Stimulated activated naive B cell treated with anti-CD40 and anti-IgM and Interleukin-4, amounts not matched to agents 10 μg/mL and 1 μg/mL and 100 μg/mL, for 72 hours (primary cell): ENCODE data around the gene AVP.
A peak's percentile ranks its signal among the peaks of the same experiment; 100 is the strongest.

Experiments
- ATAC-seq, 2 donors: fragments of 150-1000 bp; cut with Tn5 transposase; replicated peaks; 2 replicates each; pipeline ENCODE4 v1.10.0; 2021; ENCODE audit warnings: moderate library complexity in 1 of 2
- DNase-seq: peaks from one replicate; pipeline ENCODE4 v3.0.0; 2021
- H3K27ac Mint-ChIP-seq: one replicate; pipeline ENCODE4 v1.8.0; 2022; ENCODE audit warnings: mild to moderate bottlenecking, mixed read lengths
- H3K27me3 Mint-ChIP-seq, 2 donors: one replicate each; pipeline ENCODE4 v1.8.0; 2022; ENCODE audit warnings: mixed read lengths in 2 of 2
- H3K36me3 Mint-ChIP-seq, 2 donors: one replicate each; pipeline ENCODE4 v1.8.0; 2022; ENCODE audit warnings: mixed read lengths in 2 of 2, mild to moderate bottlenecking in 1 of 2
- H3K4me1 Mint-ChIP-seq, 2 donors: one replicate each; pipeline ENCODE4 v1.8.0; 2022; ENCODE audit warnings: mixed read lengths in 2 of 2, mild to moderate bottlenecking in 1 of 2
- H3K4me3 Mint-ChIP-seq, 2 donors: one replicate each; pipeline ENCODE4 v1.8.0; 2022; ENCODE audit warnings: mild to moderate bottlenecking in 2 of 2, mixed read lengths in 2 of 2, moderate library complexity in 1 of 2
- H3K9me3 Mint-ChIP-seq, 2 donors: one replicate each; pipeline ENCODE4 v1.8.0; 2022; ENCODE audit warnings: mixed read lengths in 2 of 2, mild to moderate bottlenecking in 1 of 2

The AVP gene

DNA sequence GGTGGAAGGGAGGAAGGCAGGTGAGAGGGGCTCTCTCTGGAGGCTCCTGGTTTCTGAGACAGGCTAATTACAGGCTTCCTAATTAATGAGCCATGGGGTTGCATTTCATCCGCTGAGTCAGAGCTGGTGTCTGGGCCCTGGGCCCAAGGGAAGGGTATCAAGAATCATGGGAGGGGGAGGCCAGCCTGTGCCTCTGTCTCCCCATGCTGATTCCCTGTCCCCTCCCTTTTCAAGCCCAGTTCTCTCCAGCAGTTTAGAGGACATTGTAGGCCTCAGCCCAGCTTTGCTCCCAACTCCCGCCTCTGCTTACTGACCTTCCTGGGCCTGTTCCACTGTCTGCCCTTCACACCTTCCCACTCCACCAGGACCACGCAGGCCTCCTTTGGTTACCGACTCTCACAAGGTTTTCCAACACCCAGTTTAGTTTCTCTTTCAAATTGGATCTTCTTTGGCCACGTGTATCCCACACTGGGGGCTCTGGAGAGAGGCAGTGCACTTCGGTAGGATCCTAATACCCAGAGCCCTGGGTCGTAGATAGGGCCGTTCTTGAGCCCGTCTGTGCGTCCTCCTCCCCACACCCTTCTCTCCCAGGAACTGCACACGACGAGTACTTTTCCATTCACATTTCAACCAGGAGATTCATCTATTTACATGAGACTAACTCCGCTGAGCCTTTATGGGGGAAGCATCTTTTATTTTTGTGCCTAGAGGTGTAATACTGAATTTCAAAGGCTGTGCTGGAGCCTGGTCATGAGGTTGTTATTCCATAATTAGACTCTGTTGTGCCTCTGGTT, 18.2 kb upstream of the AVP start:
- ATAC-seq (no peak), DNase-seq (no peak)
- H3K4me3 Mint-ChIP-seq = no peak overlapping the region
- H3K27me3 Mint-ChIP-seq = peaks cover 5 to 7% of the 10 kb centered on the region in 2 donors
- H3K36me3 Mint-ChIP-seq = peaks cover 4 to 5% of the 10 kb centered on the region in 2 donors
- peaks cover 13 to 18% of the 10 kb centered on the region in 2 donors for H3K4me1 Mint-ChIP-seq
- H3K9me3 Mint-ChIP-seq = no peaks in the 10 kb centered on the region
- H3K27ac Mint-ChIP-seq = peak overlapping the region; percentile 22

- Mint-ChIP-seq H3K27me3 (peaks cover 5 to 7% of the 10 kb centered on the region in 2 donors), H3K4me1 (peaks cover 13 to 18% of the 10 kb centered on the region in 2 donors), H3K27ac (peak overlapping the region; percentile 81), H3K36me3 (peaks cover 1 to 2% of the 10 kb centered on the region in 2 donors), H3K4me3 (no peak overlapping the region), H3K9me3 (no peaks in the 10 kb centered on the region)
- peak; percentile 93 for ATAC-seq
- DNase-seq = peak; percentile 55
Measured at GRCh38 chr20:3101737-3102574, 17.4 kb upstream of the AVP start.

DNA sequence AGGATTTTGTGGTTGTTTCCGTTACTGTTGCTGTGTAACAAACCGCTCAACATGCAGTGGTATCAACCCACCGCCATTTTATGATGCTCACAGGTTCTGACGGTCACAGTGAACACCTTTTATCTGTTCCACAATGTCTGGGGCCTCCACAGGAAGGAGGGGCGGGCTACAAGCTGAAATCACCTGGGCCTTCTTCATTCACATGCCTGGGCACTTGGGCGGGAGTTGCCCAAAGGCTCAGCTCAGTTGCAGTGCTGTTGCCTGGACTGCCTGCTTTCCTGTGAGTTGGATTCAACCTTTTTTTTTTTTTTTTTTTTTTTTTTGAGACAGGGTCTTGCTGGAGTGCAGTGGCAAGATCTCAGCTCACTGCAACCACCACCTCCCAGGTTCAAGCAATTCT, 16.7 kb upstream of the AVP start:
- ATAC-seq (no peak), DNase-seq (no peak)
- Mint-ChIP-seq H3K4me3 (no peak overlapping the region), H3K27ac (no peak overlapping the region), H3K36me3 (no peaks in the 10 kb centered on the region), H3K4me1 (peaks cover 13 to 18% of the 10 kb centered on the region in 2 donors), H3K27me3 (peaks cover 5 to 7% of the 10 kb centered on the region in 2 donors), H3K9me3 (no peaks in the 10 kb centered on the region)

DNA sequence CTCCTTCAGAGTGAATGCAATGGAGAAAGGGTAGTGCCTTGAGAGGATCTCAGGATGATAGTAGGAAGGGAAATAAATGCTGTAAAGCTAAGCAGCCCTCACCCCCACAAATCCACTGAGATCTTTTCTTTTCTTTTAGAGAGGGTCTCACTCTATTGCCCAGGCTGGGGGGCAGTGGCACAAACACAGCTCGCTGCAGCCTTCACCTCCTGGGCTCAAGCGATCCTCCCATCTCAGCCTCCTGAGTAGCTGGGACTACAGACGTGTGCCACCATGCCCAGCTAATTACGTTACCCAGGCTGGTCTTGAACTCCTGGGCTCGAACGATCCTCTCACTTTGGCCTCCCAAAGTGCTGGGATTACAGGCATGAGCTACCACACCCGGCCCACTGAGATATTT, 16.0 kb upstream of the AVP start:
- DNase-seq (no peak), ATAC-seq (no peak)
- no peak overlapping the region for H3K27ac Mint-ChIP-seq
- H3K27me3 Mint-ChIP-seq = peaks cover 5 to 7% of the 10 kb centered on the region in 2 donors
- H3K9me3 Mint-ChIP-seq = no peaks in the 10 kb centered on the region
- no peak overlapping the region for H3K4me3 Mint-ChIP-seq
- H3K4me1 Mint-ChIP-seq = peaks cover 13 to 18% of the 10 kb centered on the region in 2 donors
- no peaks in the 10 kb centered on the region for H3K36me3 Mint-ChIP-seq

GRCh38 chr20:3094848-3095629, 10.5 kb upstream of the AVP start:
- H3K27me3 Mint-ChIP-seq = peaks cover 5 to 17% of the 10 kb centered on the region in 2 donors
- no peak overlapping the region for H3K27ac Mint-ChIP-seq
- no peak for ATAC-seq

DNA sequence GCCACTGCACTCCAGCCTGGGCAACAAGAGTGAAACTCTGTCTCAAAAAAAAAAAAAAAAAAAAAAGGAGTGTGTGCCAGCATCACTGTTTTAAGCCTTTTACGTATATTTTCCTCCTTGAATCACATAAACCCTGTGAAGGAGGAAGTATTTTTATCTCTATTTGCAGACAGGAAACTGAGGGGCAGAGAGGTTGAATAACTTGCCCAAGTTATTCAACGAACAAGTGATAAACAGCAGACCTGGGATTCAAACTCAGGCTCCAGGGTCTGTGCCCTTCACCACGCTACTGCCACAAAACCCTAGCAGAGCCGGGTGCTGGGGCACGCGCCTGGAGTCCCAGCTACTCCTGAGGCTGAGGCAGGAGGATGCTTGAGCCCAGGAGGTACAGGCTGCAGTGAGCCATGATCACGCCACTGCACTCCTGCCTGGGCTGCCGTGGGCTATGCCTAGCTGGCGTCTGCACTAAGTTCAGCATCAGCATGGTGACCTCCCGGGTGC, 9.4 kb upstream of the AVP start:
- no peak for DNase-seq
- no peaks in the 10 kb centered on the region for H3K9me3 Mint-ChIP-seq
- H3K36me3 Mint-ChIP-seq = no peaks in the 10 kb centered on the region
- peaks cover 12 to 22% of the 10 kb centered on the region in 2 donors for H3K27me3 Mint-ChIP-seq
- H3K27ac Mint-ChIP-seq = no peak overlapping the region
- H3K4me3 Mint-ChIP-seq = peak overlapping the region in 1 of 2 donors; percentile 89
- peaks cover 5 to 25% of the 10 kb centered on the region in 2 donors for H3K4me1 Mint-ChIP-seq
- ATAC-seq = peak; percentile 7 to 35

More at GRCh38 chr20:3094848-3095629, 10.5 kb upstream of the AVP start:
- no peak for DNase-seq
- Mint-ChIP-seq H3K4me3 (no peak overlapping the region), H3K36me3 (no peaks in the 10 kb centered on the region), H3K9me3 (no peaks in the 10 kb centered on the region), H3K4me1 (peaks cover 5 to 25% of the 10 kb centered on the region in 2 donors)

DNA sequence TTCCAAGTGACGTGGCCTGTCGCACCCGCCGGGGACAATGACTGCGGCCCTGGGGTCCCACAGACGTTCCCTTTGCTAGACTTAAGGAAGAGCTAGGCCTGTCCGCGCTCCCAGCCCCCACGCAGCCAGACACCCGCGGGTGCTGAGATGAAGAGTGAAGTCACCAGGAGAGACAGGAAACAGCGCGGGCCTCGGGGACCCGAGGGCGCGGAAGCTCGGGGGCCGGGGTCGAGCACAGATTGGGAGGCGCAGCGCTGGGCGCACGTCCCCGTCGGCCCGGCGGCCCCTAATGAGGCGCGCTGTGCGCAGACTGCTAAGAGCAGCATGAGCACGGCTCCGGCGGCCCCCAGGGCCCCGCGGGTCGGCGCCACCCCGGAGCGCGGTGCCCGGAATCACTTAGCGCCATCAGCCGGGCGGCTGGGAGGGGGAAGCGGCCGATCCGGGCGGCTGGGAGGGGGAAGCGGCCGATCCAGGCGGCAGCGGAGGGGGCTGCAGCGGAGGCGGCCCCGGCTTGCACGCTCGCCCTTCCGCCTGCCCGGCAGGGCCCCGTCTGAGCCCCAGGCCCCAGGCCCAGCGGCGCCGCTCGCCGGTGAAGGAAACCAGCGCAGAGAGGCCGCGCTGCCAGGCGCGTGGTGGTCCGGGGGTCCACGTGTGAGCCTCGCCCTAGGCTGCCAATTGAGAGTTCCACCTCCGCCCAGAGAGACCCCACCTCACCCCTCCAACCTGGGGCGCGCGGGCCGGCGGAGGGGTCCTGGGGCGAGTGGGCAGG, 8.3 kb upstream of the AVP start:
- DNase-seq (no peak), ATAC-seq (peak; percentile 58 to 61)
- Mint-ChIP-seq H3K27me3 (peaks cover 19 to 28% of the 10 kb centered on the region in 2 donors), H3K4me3 (peak overlapping the region; percentile 89 to 92), H3K36me3 (no peaks in the 10 kb centered on the region), H3K9me3 (no peaks in the 10 kb centered on the region), H3K27ac (peak overlapping the region; percentile 90), H3K4me1 (peaks cover 5 to 25% of the 10 kb centered on the region in 2 donors)

GRCh38 chr20:3090565-3090964, 6.0 kb upstream of the AVP start:
- DNase-seq (no peak), ATAC-seq (no peak)
- Mint-ChIP-seq H3K27me3 (peaks cover 22 to 28% of the 10 kb centered on the region in 2 donors), H3K4me1 (peaks cover 5 to 25% of the 10 kb centered on the region in 2 donors), H3K4me3 (no peak overlapping the region), H3K36me3 (no peaks in the 10 kb centered on the region), H3K27ac (no peak overlapping the region), H3K9me3 (no peaks in the 10 kb centered on the region)

DNA sequence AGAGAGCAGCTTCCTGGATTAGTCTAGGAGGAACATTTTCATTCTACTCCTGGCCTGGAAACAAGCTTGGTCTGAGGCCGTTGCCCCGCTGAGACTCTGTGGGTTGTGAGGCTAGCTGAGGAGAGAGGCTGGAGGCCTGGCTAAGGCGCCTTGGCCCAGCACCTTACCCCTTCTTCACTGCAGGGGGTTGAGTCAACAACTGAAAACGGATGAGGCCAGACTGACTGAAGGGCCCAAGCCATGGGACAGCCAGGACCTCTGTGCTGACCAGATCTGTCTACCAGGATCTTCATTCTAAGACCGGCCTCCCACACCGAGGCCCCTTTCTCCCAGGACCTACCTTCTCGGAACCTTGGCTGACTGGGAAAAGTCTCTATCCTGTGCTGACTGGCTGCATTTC, 3.5 kb upstream of the AVP start:
- no peak overlapping the region for H3K4me3 Mint-ChIP-seq
- H3K9me3 Mint-ChIP-seq = no peaks in the 10 kb centered on the region
- no peaks in the 10 kb centered on the region for H3K36me3 Mint-ChIP-seq
- ATAC-seq (no peak), DNase-seq (no peak)
- no peak overlapping the region for H3K27ac Mint-ChIP-seq
- peaks cover 9 to 31% of the 10 kb centered on the region in 2 donors for H3K4me1 Mint-ChIP-seq
- peaks cover 48 to 49% of the 10 kb centered on the region in 2 donors for H3K27me3 Mint-ChIP-seq

- Mint-ChIP-seq H3K27me3 (peaks cover 55 to 67% of the 10 kb centered on the region in 2 donors), H3K27ac (no peak overlapping the region), H3K4me3 (no peak overlapping the region), H3K4me1 (peaks cover 12 to 27% of the 10 kb centered on the region in 2 donors), H3K36me3 (no peaks in the 10 kb centered on the region), H3K9me3 (no peaks in the 10 kb centered on the region)
- no peak for DNase-seq
- no peak for ATAC-seq
Measured at GRCh38 chr20:3085571-3086072, 1.1 kb upstream of the AVP start.

DNA sequence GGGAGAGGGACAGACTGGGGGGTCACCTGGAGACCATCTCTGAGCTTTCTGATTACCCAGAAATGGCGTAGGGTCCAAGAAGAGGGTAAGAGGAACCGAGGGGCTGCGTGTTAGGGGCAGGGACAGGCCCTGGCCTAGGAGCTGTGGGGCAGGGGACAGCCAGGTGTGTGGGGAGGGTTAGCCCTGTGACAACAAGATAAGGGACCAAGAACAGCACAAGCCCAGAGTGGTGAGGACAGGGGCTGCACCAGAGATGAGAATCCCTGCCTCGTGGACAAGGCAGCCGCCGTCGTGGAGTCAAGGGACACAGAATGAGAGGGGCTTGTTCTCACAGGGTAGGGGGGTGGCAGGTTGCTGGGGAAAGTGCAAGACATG, 449 bp upstream of the AVP start:
- peaks cover 12 to 23% of the 10 kb centered on the region in 2 donors for H3K4me1 Mint-ChIP-seq
- no peak for ATAC-seq
- peaks cover 57 to 68% of the 10 kb centered on the region in 2 donors for H3K27me3 Mint-ChIP-seq
- no peak for DNase-seq
- H3K36me3 Mint-ChIP-seq = no peaks in the 10 kb centered on the region
- no peaks in the 10 kb centered on the region for H3K9me3 Mint-ChIP-seq
- no peak overlapping the region for H3K27ac Mint-ChIP-seq
- H3K4me3 Mint-ChIP-seq = no peak overlapping the region

GRCh38 chr20:3082955-3083952, 1.3 kb downstream of the AVP start:
- Mint-ChIP-seq H3K9me3 (no peaks in the 10 kb centered on the region), H3K4me3 (peak overlapping the region; percentile 74 to 78), H3K36me3 (no peaks in the 10 kb centered on the region), H3K4me1 (peaks cover 12 to 23% of the 10 kb centered on the region in 2 donors), H3K27me3 (peaks cover 61 to 69% of the 10 kb centered on the region in 2 donors), H3K27ac (peak overlapping the region; percentile 87)
- no peak for DNase-seq
- ATAC-seq = peak; percentile 33 to 48
